Esophagus (tissue), 2 donors: ENCODE measurements around the gene PKIG. TPM values are rescaled to one million over a fixed set of nuclear protein-coding genes. Genes with fewer than 3 reads are reported as not detected.
A peak's percentile ranks its signal among the peaks of the same experiment; 100 is the strongest.

Experiments
- H3K27ac ChIP-seq, 2 donors: one replicate each; pipeline ENCODE4 v1.5.1; 2013; ENCODE audit warnings: low read depth in 2 of 2, mild to moderate bottlenecking in 2 of 2, inconsistent platforms in 1 of 2, low read length in 1 of 2, moderate library complexity in 1 of 2
- H3K27me3 ChIP-seq, 2 donors: one replicate each; pipeline ENCODE4 v1.6.1; 2013; ENCODE audit warnings: low read length in 2 of 2, control low read depth in 1 of 2, mild to moderate bottlenecking in 1 of 2; ENCODE audit not compliant: insufficient read depth in 2 of 2, control insufficient read depth in 1 of 2
- H3K36me3 ChIP-seq, 2 donors: one replicate each; pipeline ENCODE4 v1.6.1; 2013; ENCODE audit warnings: low read length in 1 of 2; ENCODE audit not compliant: control insufficient read depth in 2 of 2, insufficient read depth in 2 of 2
- H3K4me1 ChIP-seq, 2 donors: one replicate each; pipeline ENCODE4 v1.6.1; 2013; ENCODE audit warnings: low read length in 1 of 2; ENCODE audit not compliant: control insufficient read depth in 2 of 2, insufficient read depth in 2 of 2
- H3K4me3 ChIP-seq, 2 donors: one replicate each; pipeline ENCODE4 v1.5.1; 2013; ENCODE audit warnings: low read length in 2 of 2, mild to moderate bottlenecking in 2 of 2, low read depth in 1 of 2, moderate library complexity in 1 of 2
- H3K9me3 ChIP-seq, 2 donors: one replicate each; pipeline ENCODE4 v1.6.1; 2013; ENCODE audit warnings: mild to moderate bottlenecking in 2 of 2, low read depth in 1 of 2, low read length in 1 of 2, moderate library complexity in 1 of 2; ENCODE audit not compliant: control insufficient read depth in 2 of 2, insufficient read depth in 1 of 2
- WGBS, 2 donors: extraction: QIAGEN DNeasy Blood & Tissue Kit; methylation state at CpG; one replicate each; pipeline ENCODE4 v1.1.7; 2013; 5-methylcytosine and 5-hydroxymethylcytosine counted together
- polyA plus RNA-seq, 2 donors: library from polyadenylated mRNA; stranded (reverse); fragments of 200-250 nt; gene quantifications; one replicate each; pipeline ENCODE4 v1.2.3, GENCODE V29; 2013
- donor health status: healthy with polysubstance abuse.
- donor health status: Bipolar disorder and iron deficiency.

Gene PKIG
- polyA plus RNA-seq, 2 donors, result 13.7 to 33.3 TPM

- Histone ChIP-seq H3K36me3 (no peaks in the 10 kb centered on the region), H3K4me1 (peaks cover 4 to 7% of the 10 kb centered on the region in 2 donors), H3K27ac (peak overlapping the region; percentile 58 to 66), H3K27me3 (no peaks in the 10 kb centered on the region), H3K9me3 (no peaks in the 10 kb centered on the region), H3K4me3 (no peak overlapping the region)
- WGBS, 2 donors, result 77 to 85% methylated on average over 1 of the region's 1 CpG
Measured at GRCh38 chr20:44599715-44600114, 17.3 kb downstream of the PKIG start.

GRCh38 chr20:44600301-44600700 lies 17.9 kb downstream of the PKIG start:
- Histone ChIP-seq H3K9me3 (no peaks in the 10 kb centered on the region), H3K27me3 (no peaks in the 10 kb centered on the region), H3K27ac (peak overlapping the region; percentile 61 to 88), H3K4me1 (peaks cover 4 to 7% of the 10 kb centered on the region in 2 donors), H3K36me3 (no peaks in the 10 kb centered on the region), H3K4me3 (no peak overlapping the region)
- WGBS, 2 donors, result 78 to 86% methylated on average over 4 of the region's 4 CpGs

- Histone ChIP-seq H3K27ac (peak overlapping the region; percentile 80 to 88), H3K27me3 (no peaks in the 10 kb centered on the region), H3K4me1 (peaks cover 4 to 7% of the 10 kb centered on the region in 2 donors), H3K9me3 (no peaks in the 10 kb centered on the region), H3K36me3 (no peaks in the 10 kb centered on the region), H3K4me3 (no peak overlapping the region)
- 62 to 66% methylated on average over 11 of the region's 11 CpGs for WGBS, 2 donors
Measured at GRCh38 chr20:44600758-44601201, 18.4 kb downstream of the PKIG start.

GRCh38 chr20:44601236-44601671 lies 18.9 kb downstream of the PKIG start:
- Histone ChIP-seq H3K9me3 (no peaks in the 10 kb centered on the region), H3K36me3 (no peaks in the 10 kb centered on the region), H3K4me3 (no peak overlapping the region), H3K27ac (peak overlapping the region; percentile 80 to 88), H3K4me1 (peaks cover 4 to 7% of the 10 kb centered on the region in 2 donors), H3K27me3 (no peaks in the 10 kb centered on the region)
- WGBS, 2 donors, result 58 to 59% methylated on average over 7 of the region's 7 CpGs

- WGBS, 2 donors, result 4 to 7% methylated on average over 1 of the region's 1 CpG
- peaks cover 4 to 7% of the 10 kb centered on the region in 2 donors for H3K4me1 ChIP-seq
Measured at GRCh38 chr20:44601801-44602204, 19.4 kb downstream of the PKIG start.

GRCh38 chr20:44603327-44603726 lies 20.9 kb downstream of the PKIG start:
- Histone ChIP-seq H3K36me3 (no peaks in the 10 kb centered on the region), H3K27ac (peak overlapping the region in 1 of 2 donors; percentile 42), H3K4me1 (peaks cover 4 to 5% of the 10 kb centered on the region in 2 donors), H3K27me3 (no peaks in the 10 kb centered on the region), H3K9me3 (no peaks in the 10 kb centered on the region), H3K4me3 (no peak overlapping the region)
- 91 to 92% methylated on average over 8 of the region's 8 CpGs for WGBS, 2 donors

More at GRCh38 chr20:44601801-44602204, 19.4 kb downstream of the PKIG start:
- Histone ChIP-seq H3K36me3 (no peaks in the 10 kb centered on the region), H3K4me3 (no peak overlapping the region), H3K9me3 (no peaks in the 10 kb centered on the region), H3K27me3 (no peaks in the 10 kb centered on the region), H3K27ac (peak overlapping the region; percentile 62 to 71)

GRCh38 chr20:44606725-44607441 lies 24.5 kb downstream of the PKIG start:
- Histone ChIP-seq H3K27me3 (no peaks in the 10 kb centered on the region), H3K4me1 (peaks cover 0 to 3% of the 10 kb centered on the region in 2 donors), H3K4me3 (no peak overlapping the region), H3K9me3 (no peaks in the 10 kb centered on the region), H3K27ac (no peak overlapping the region), H3K36me3 (no peaks in the 10 kb centered on the region)
- WGBS, 2 donors, result 95% methylated on average over 5 of the region's 5 CpGs

- peaks cover 2 to 4% of the 10 kb centered on the region in 2 donors for H3K36me3 ChIP-seq
- H3K9me3 ChIP-seq, result no peaks in the 10 kb centered on the region
- H3K27me3 ChIP-seq, result no peaks in the 10 kb centered on the region
- 58 to 62% methylated on average over 9 of the region's 9 CpGs for WGBS, 2 donors
- H3K4me1 ChIP-seq, result peaks cover 0 to 3% of the 10 kb centered on the region in 2 donors
- H3K4me3 ChIP-seq, result no peak overlapping the region
- peak overlapping the region; percentile 63 to 66 for H3K27ac ChIP-seq
Measured at GRCh38 chr20:44609006-44609515, 26.7 kb downstream of the PKIG start.

- Histone ChIP-seq H3K4me3 (no peak overlapping the region), H3K9me3 (no peaks in the 10 kb centered on the region), H3K4me1 (peaks cover 0 to 4% of the 10 kb centered on the region in 2 donors), H3K36me3 (peaks cover 2 to 4% of the 10 kb centered on the region in 2 donors), H3K27ac (peak overlapping the region; percentile 63 to 66), H3K27me3 (no peaks in the 10 kb centered on the region)
- WGBS, 2 donors, result 24 to 27% methylated on average over 25 of the region's 25 CpGs
Measured at GRCh38 chr20:44609516-44610312, 27.3 kb downstream of the PKIG start.
